Measurements from ENCODE around the gene UIMC1. TPM values are rescaled to one million over a fixed set of nuclear protein-coding genes. Genes with fewer than 3 reads are reported as not detected.

UIMC1 gene
- total RNA-seq, 2 donors from 2014 or later = 46.6 to 50.8 TPM

DNA sequence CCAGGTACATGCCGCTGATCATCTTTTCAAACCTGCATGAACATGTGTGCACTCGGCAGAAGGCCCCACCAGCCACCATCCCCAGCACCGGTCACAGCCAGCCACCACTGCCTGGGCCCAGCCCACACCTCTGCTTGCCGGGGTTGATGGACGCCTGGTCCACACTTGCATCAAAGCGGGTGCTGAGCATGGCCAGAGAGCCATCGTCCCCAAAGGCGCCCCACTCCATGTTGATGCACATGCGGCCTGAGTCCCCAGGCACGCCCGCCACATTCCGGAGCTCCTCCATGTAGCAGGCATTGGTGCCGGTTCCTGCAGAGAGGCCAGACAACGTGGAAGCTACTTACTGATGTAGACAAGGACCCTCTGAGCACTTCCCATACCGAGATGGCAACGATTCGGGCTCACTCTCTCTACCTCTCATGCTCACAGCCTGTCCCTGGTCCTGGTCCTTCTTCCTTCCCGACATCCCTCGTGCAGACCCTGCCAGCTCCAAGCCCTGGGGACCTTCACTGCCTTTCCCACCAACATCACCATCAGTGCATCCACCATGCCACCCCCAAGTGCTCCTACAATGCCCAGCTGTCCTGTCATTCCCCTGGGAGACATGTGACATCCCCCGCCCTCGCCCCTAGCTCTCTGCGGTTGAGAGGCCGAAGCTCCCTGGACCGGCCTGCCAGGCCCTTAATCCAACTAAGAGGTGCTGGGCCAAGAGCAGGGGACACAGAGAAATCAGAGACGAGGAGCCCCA lies 124.6 kb downstream of the UIMC1 start:
- H3K4me1 ChIP-seq (ENCODE audit: control insufficient read depth, insufficient read depth, low read length) = no peaks in the 10 kb centered on the region
- H3K36me3 ChIP-seq (ENCODE audit: control insufficient read depth, insufficient read depth, low read length) = no peaks in the 10 kb centered on the region
- peaks cover 2% of the 10 kb centered on the region for H3K27me3 Mint-ChIP-seq (ENCODE audit: insufficient read depth)
- H3K9me3 ChIP-seq (ENCODE audit: control insufficient read depth, low read length) = no peaks in the 10 kb centered on the region
- H3K9ac ChIP-seq (ENCODE audit: extremely low read depth, low read length, poor library complexity, severe bottlenecking) = no peak overlapping the region
- TF ChIP-seq, protein P1, sequence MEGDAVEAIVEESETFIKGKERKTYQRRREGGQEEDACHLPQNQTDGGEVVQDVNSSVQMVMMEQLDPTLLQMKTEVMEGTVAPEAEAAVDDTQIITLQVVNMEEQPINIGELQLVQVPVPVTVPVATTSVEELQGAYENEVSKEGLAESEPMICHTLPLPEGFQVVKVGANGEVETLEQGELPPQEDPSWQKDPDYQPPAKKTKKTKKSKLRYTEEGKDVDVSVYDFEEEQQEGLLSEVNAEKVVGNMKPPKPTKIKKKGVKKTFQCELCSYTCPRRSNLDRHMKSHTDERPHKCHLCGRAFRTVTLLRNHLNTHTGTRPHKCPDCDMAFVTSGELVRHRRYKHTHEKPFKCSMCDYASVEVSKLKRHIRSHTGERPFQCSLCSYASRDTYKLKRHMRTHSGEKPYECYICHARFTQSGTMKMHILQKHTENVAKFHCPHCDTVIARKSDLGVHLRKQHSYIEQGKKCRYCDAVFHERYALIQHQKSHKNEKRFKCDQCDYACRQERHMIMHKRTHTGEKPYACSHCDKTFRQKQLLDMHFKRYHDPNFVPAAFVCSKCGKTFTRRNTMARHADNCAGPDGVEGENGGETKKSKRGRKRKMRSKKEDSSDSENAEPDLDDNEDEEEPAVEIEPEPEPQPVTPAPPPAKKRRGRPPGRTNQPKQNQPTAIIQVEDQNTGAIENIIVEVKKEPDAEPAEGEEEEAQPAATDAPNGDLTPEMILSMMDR (conservative IDR thresholded peaks at IDR 0.05) = no peak
- H3K27ac ChIP-seq (ENCODE audit: low read depth, low read length) = no peak overlapping the region
- H3K36me3 Mint-ChIP-seq (ENCODE audit: low read depth) = no peaks in the 10 kb centered on the region
- no peak overlapping the region for H3K4me3 ChIP-seq (ENCODE audit: low read length)
- no peaks in the 10 kb centered on the region for H3K9me3 Mint-ChIP-seq
- WGBS, 2 experiments (ENCODE audit: insufficient coverage in 1 of 2, insufficient read length in 1 of 2) = 91 to 96% methylated on average over 18 to 25 of the region's 25 CpGs
- no peak for DNase-seq
- H3K27ac Mint-ChIP-seq = no peak overlapping the region
- peaks cover 4% of the 10 kb centered on the region for H3K4me1 Mint-ChIP-seq
- H3K27me3 ChIP-seq (ENCODE audit: control insufficient read depth, insufficient read depth, low read length, poor library complexity, severe bottlenecking) = no peaks in the 10 kb centered on the region
- no peak overlapping the region for H3K4me3 Mint-ChIP-seq

DNA sequence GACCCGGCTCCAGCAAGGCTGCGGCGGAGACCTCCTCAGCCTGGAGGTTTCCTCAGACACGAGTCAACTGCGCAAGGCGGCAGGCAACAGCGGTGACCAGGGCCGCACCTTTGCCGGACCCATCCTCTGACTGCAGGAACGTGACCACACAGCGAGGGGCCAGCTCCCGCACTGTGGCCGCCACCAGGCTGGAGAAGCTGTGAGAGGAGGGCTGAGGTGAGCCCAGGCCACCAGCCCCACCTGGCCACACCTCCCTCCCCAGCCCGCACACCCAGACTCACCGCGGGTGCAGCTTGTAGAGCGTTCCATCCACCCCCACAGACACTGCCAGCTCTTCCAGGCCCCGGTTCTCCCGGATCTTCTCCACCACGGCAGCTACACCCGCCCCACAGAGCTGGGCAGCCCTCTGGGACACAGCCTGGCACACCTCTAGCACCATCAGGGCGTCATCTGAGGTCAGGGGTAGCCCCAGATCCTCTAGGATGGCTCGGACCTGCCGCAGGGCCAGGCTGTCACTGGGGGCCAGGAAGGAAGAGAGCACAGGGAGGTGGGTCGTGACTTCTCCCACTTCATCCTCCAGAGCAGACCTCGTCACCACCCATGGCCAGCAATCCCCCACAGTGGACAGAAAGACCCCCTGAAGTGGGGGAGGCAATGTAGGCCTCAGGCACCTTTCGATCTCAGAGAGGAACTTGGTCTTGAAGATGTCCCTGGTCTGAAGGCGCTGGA lies 125.4 kb downstream of the UIMC1 start:
- no peak overlapping the region for H3K4me3 Mint-ChIP-seq
- H3K4me1 Mint-ChIP-seq = peaks cover 4% of the 10 kb centered on the region
- H3K36me3 ChIP-seq (ENCODE audit: control insufficient read depth, insufficient read depth, low read length) = no peaks in the 10 kb centered on the region
- WGBS, 2 experiments (ENCODE audit: insufficient coverage in 1 of 2, insufficient read length in 1 of 2) = 92 to 95% methylated on average over 15 to 28 of the region's 28 CpGs
- H3K27me3 Mint-ChIP-seq (ENCODE audit: insufficient read depth) = no peaks in the 10 kb centered on the region
- no peak overlapping the region for H3K4me3 ChIP-seq (ENCODE audit: low read length)
- H3K9me3 Mint-ChIP-seq = no peaks in the 10 kb centered on the region
- no peak overlapping the region for H3K27ac Mint-ChIP-seq
- no peaks in the 10 kb centered on the region for H3K36me3 Mint-ChIP-seq (ENCODE audit: low read depth)
- no peaks in the 10 kb centered on the region for H3K4me1 ChIP-seq (ENCODE audit: control insufficient read depth, insufficient read depth, low read length)
- DNase-seq = no peak
- TF ChIP-seq, protein P1 (conservative IDR thresholded peaks at IDR 0.05) = no peak
- no peak overlapping the region for H3K27ac ChIP-seq (ENCODE audit: low read depth, low read length)
- H3K27me3 ChIP-seq (ENCODE audit: control insufficient read depth, insufficient read depth, low read length, poor library complexity, severe bottlenecking) = no peaks in the 10 kb centered on the region
- no peaks in the 10 kb centered on the region for H3K9me3 ChIP-seq (ENCODE audit: control insufficient read depth, low read length)
- no peak overlapping the region for H3K9ac ChIP-seq (ENCODE audit: extremely low read depth, low read length, poor library complexity, severe bottlenecking)

DNA sequence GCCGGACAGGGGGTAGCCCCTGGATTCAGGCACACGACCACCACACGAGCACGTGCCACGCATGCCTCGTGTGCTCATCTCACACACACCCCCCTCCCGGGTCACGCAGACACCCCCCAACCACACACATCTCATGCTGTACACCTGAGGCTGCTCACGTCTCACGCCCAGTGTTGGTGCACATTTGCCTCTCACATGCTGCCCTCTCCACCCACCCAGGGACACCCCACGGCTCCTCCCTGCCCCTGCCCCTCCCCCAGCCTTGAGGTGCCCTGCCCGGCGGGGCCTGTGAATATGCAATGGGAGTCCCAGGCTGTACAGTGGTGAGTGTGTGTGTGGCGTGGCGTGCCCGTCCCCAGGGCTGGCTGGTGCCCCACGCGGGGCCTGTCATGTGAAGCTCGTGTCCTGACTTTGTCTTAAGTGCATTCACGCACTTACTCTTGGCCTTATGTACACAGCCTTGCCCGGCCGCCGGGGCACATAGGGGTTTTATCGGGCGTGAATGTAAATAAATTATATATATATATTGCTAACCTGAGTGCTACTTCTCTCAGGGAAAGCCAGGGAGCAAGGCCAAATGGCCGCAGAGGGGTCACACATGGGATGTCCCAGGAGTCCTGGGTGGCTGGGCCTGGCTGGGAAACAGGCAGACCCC lies 126.1 kb downstream of the UIMC1 start:
- Mint-ChIP-seq H3K4me1 (peaks cover 4% of the 10 kb centered on the region), H3K4me3 (no peak overlapping the region), H3K27me3 (ENCODE audit: insufficient read depth) (no peaks in the 10 kb centered on the region), H3K27ac (no peak overlapping the region), H3K9me3 (no peaks in the 10 kb centered on the region), H3K36me3 (ENCODE audit: low read depth) (no peaks in the 10 kb centered on the region)
- Histone ChIP-seq H3K27ac (ENCODE audit: low read depth, low read length) (no peak overlapping the region), H3K36me3 (ENCODE audit: control insufficient read depth, insufficient read depth, low read length) (no peaks in the 10 kb centered on the region), H3K4me3 (ENCODE audit: low read length) (no peak overlapping the region), H3K9ac (ENCODE audit: extremely low read depth, low read length, poor library complexity, severe bottlenecking) (no peak overlapping the region), H3K4me1 (ENCODE audit: control insufficient read depth, insufficient read depth, low read length) (no peaks in the 10 kb centered on the region), H3K27me3 (ENCODE audit: control insufficient read depth, insufficient read depth, low read length, poor library complexity, severe bottlenecking) (no peaks in the 10 kb centered on the region), H3K9me3 (ENCODE audit: control insufficient read depth, low read length) (no peaks in the 10 kb centered on the region)
- no peak for DNase-seq
- TF ChIP-seq, protein P1 (conservative IDR thresholded peaks at IDR 0.05) = no peak
- WGBS, 2 experiments (ENCODE audit: insufficient coverage in 1 of 2, insufficient read length in 1 of 2) = 95 to 96% methylated on average over 10 to 24 of the region's 26 CpGs
